HepG2 (cell line): ENCODE data around the gene GPATCH3. TPM values are rescaled to one million over a fixed set of nuclear protein-coding genes. Genes with fewer than 3 reads are reported as not detected.

ENCODE experiments used
- ARID4A ChIP-seq: sonication (generic); formaldehyde crosslinking; IDR thresholded peaks from 2 replicates; pipeline ENCODE4 v1.5.0; 2020; ENCODE audit warnings: mild to moderate bottlenecking, missing genetic modification reagents, borderline replicate concordance
- BHLHE40 ChIP-seq: IDR thresholded peaks from 2 replicates; pipeline ENCODE4 v1.6.1; 2011; ENCODE audit warnings: low read length, improper control_type of control experiment
- ELF3 ChIP-seq: IDR thresholded peaks from 2 replicates; pipeline ENCODE4 v1.6.1; 2016; ENCODE audit warnings: missing genetic modification reagents, missing compliant biosample characterization
- HNF1A ChIP-seq, 2 experiments: sonication (generic) in 1 of 2; formaldehyde crosslinking in 1 of 2; IDR thresholded peaks; 2 replicates each; pipeline versions ENCODE4 v1.4.0 to v1.6.1; 2016 to 2020; ENCODE audit warnings: borderline replicate concordance in 1 of 2, low read depth in 1 of 2, mild to moderate bottlenecking in 1 of 2, missing genetic modification reagents in 1 of 2
- HNF4G ChIP-seq, 2 experiments: sonication (generic) in 1 of 2; formaldehyde crosslinking in 1 of 2; IDR thresholded peaks; 2 replicates each; pipeline versions ENCODE4 v1.4.0 to v1.6.1; 2011 to 2020; ENCODE audit warnings: borderline replicate concordance in 2 of 2, low read depth in 2 of 2, mild to moderate bottlenecking in 2 of 2, low read length in 1 of 2, missing genetic modification reagents in 1 of 2, moderate library complexity in 1 of 2
- IRX3 ChIP-seq: sonication (generic); formaldehyde crosslinking; IDR thresholded peaks from 2 replicates; pipeline ENCODE4 v1.8.1; 2023; ENCODE audit warnings: mild to moderate bottlenecking, low read depth, missing genetic modification reagents, borderline replicate concordance
- MXD1 ChIP-seq: sonication (generic); formaldehyde crosslinking; IDR thresholded peaks from 2 replicates; pipeline ENCODE4 v1.4.0; 2020; ENCODE audit warnings: mild to moderate bottlenecking, missing genetic modification reagents
- PATZ1 ChIP-seq: sonication (generic); formaldehyde crosslinking; IDR thresholded peaks from 2 replicates; pipeline ENCODE4 v1.4.0; 2020; ENCODE audit warnings: missing genetic modification reagents
- TBL1XR1 ChIP-seq: fragments of 150-350 bp; IDR thresholded peaks from 2 replicates; pipeline ENCODE4 v1.6.1; 2014; ENCODE audit warnings: borderline replicate concordance, low read length; ENCODE audit not compliant: partially characterized antibody
- TFDP1 ChIP-seq: IDR thresholded peaks from 2 replicates; pipeline ENCODE4 v1.6.1; 2016; ENCODE audit warnings: missing compliant biosample characterization, missing genetic modification reagents, borderline replicate concordance
- ZBTB1 ChIP-seq: sonication (generic); formaldehyde crosslinking; IDR thresholded peaks from 2 replicates; pipeline ENCODE4 v1.4.0; 2020; ENCODE audit warnings: missing genetic modification reagents, borderline replicate concordance
- ZBTB21 ChIP-seq: sonication (generic); formaldehyde crosslinking; IDR thresholded peaks from 2 replicates; pipeline ENCODE4 v1.4.0; 2020; ENCODE audit warnings: missing genetic modification reagents
- ZNF772 ChIP-seq: sonication (generic); formaldehyde crosslinking; IDR thresholded peaks from 2 replicates; pipeline ENCODE4 v1.5.0; 2020; ENCODE audit warnings: mild to moderate bottlenecking, missing genetic modification reagents
- ZNF776 ChIP-seq: sonication (generic); formaldehyde crosslinking; IDR thresholded peaks from 2 replicates; pipeline ENCODE4 v1.4.0; 2020; ENCODE audit warnings: mild to moderate bottlenecking, missing genetic modification reagents
- polyA plus RNA-seq, 8 experiments: library from polyadenylated mRNA; depleted of rRNA in 3 of 8; stranded (reverse) in 7 of 8; unstranded in 1 of 8; fragments of >200 nt; fragmentation: Illumina TruSeq in 4 of 8; extraction: Trizol in 4 of 8; gene quantifications; 2 replicates each; pipeline versions ENCODE4 v1.2.1 to v1.2.3, GENCODE V29; 2011 to 2016; ENCODE audit warnings: low read depth in 4 of 8, missing spikeins in 1 of 8, mixed read lengths in 1 of 8; ENCODE audit not compliant: insufficient read depth in 1 of 8
- total RNA-seq, 5 experiments: library from RNA; depleted of rRNA; stranded (reverse); fragments of >200 nt; fragmentation: Illumina TruSeq; extraction: Trizol; gene quantifications; 2 replicates each; pipeline ENCODE4 v1.2.3, GENCODE V29; 2016; ENCODE audit warnings: low read depth in 1 of 5

GPATCH3 gene
- total and polyA plus RNA-seq, 2 of the 13 experiments (the other 11 are each of a cell fraction or from before 2014, with no cell fraction given): 8.3 to 11.0 TPM

GRCh38 chr1:26910343-26911160 is 10.3 kb upstream of the GPATCH3 start (continued):
- TF ChIP-seq ARID4A (CRISPR knock-in tag) (peak; percentile 80; the same call in 1 of the 2 replicates), BHLHE40 (peak; percentile 29; the same call in 1 of the 2 replicates), IRX3 (CRISPR knock-in tag) (no peak), HNF4G (IDR thresholded peaks at IDR 0.05; ENCODE audit: borderline replicate concordance, low read depth, low read length) (peak; percentile 41; the same call in 1 of the 2 replicates), HNF4G (CRISPR knock-in tag; IDR thresholded peaks at IDR 0.05; ENCODE audit: borderline replicate concordance, low read depth) (peak; percentile 73), TFDP1 (CRISPR knock-in tag) (no peak), ELF3 (CRISPR knock-in tag) (peak; percentile 76), TBL1XR1 (peak; percentile 89), ZNF772 (CRISPR knock-in tag) (0 out of 2 replicates have a peak, but pooled peaks have one; percentile 28), HNF1A (IDR thresholded peaks at IDR 0.05; ENCODE audit: low read depth) (peak; percentile 96), HNF1A (CRISPR knock-in tag; IDR thresholded peaks at IDR 0.05; ENCODE audit: borderline replicate concordance) (peak; percentile 98), PATZ1 (CRISPR knock-in tag) (peak; percentile 89), ZNF776 (CRISPR knock-in tag) (peak; percentile 63; the same call in 1 of the 2 replicates), ZBTB21 (peak; percentile 39; the same call in 1 of the 2 replicates), MXD1 (CRISPR knock-in tag) (no peak), ZBTB1 (CRISPR knock-in tag) (no peak)
